Transverse colon (tissue), 4 donors: ENCODE results near the gene TNIP3. TPM values are rescaled to one million over a fixed set of nuclear protein-coding genes. Genes with fewer than 3 reads are reported as not detected.

Source experiments
- DNase-seq: peaks from one replicate; pipeline ENCODE4 v3.0.0-alpha.2; 2019
- H3K27ac ChIP-seq, 4 donors: fragments of 200-600 bp; sonication (generic); 2 replicates each; pipeline ENCODE4 v1.5.1; 2016 to 2018; ENCODE audit warnings: inconsistent platforms in 4 of 4
- H3K27me3 ChIP-seq: fragments of 200-600 bp; sonication (generic); 2 replicates; pipeline ENCODE4 v1.5.1; 2017; ENCODE audit warnings: inconsistent platforms
- H3K36me3 ChIP-seq, 4 donors: fragments of 200-600 bp; sonication (generic); 2 replicates each; pipeline ENCODE4 v1.5.1; 2017 to 2019; ENCODE audit warnings: inconsistent platforms in 4 of 4
- H3K4me1 ChIP-seq, 4 donors: fragments of 200-600 bp; sonication (generic); 2 replicates each; pipeline ENCODE4 v1.5.1; 2017 to 2020; ENCODE audit warnings: inconsistent platforms in 4 of 4
- H3K4me3 ChIP-seq, 4 donors: fragments of 200-600 bp; sonication (generic); 1 replicate in 1 of 4; 2 replicates in 3 of 4; pipeline versions ENCODE4 v1.5.1 to v1.6.1; 2017 to 2019; ENCODE audit warnings: inconsistent platforms in 4 of 4
- H3K9me3 ChIP-seq, 2 donors: fragments of 200-600 bp; sonication (generic); 2 replicates each; pipeline ENCODE4 v1.5.1; 2017 to 2019; ENCODE audit warnings: inconsistent platforms in 2 of 2
- CTCF ChIP-seq, 5 experiments: fragments of 200-600 bp in 3 of 5; fragments of 450-650 bp in 2 of 5; sonication (generic) in 3 of 5; IDR thresholded peaks; 1 replicate in 2 of 5; 2 replicates in 3 of 5; pipeline ENCODE4 v1.5.1; 2016 to 2017; ENCODE audit warnings: antibody characterized with exemption in 5 of 5, inconsistent platforms in 3 of 5, mild to moderate bottlenecking in 2 of 5, moderate library complexity in 1 of 5
- EP300 ChIP-seq: sonication (generic); formaldehyde crosslinking; IDR thresholded peaks from one replicate; pipeline ENCODE4 v1.6.1; 2017; ENCODE audit warnings: antibody characterized with exemption, low read depth
- POLR2A ChIP-seq: fragments of 450-650 bp; IDR thresholded peaks from one replicate; pipeline ENCODE4 v1.6.1; 2016; ENCODE audit warnings: antibody characterized with exemption, mild to moderate bottlenecking, moderate library complexity
- POLR2AphosphoS5 ChIP-seq, 3 donors: sonication (generic); formaldehyde crosslinking; IDR thresholded peaks; one replicate each; pipeline ENCODE4 v1.6.1; 2016; ENCODE audit warnings: antibody characterized with exemption in 3 of 3
- WGBS, 2 donors: methylation state at CpG; one replicate each; pipeline ENCODE4 v1.1.5; 2018; ENCODE audit warnings: low coverage in 1 of 2; 5-methylcytosine and 5-hydroxymethylcytosine counted together
- in situ Hi-C, 4 donors: fragments of 200-750 bp; cut with MboI; loops; one replicate each; pipeline versions ENCODE4 v1.15.0 to v1.15.1; 2017; ENCODE audit warnings: low sequenced_read_pairs in 3 of 4, low pct_ligation_motif_present in 1 of 4, low pct_unique_long_range_greater_than_20kb in 1 of 4
- intact Hi-C: fragments of 100-400 bp; cut with DNase I; formaldehyde crosslinking; loops from one replicate; pipeline ENCODE4 v1.15.1; 2023; ENCODE audit warnings: low total_unique reads
- total RNA-seq, 4 donors: library from RNA; depleted of rRNA; stranded (reverse); fragments of >200 nt; gene quantifications; one replicate each; pipeline ENCODE4 v1.1.0, GENCODE V29; 2016

TNIP3 gene
- total RNA-seq, 4 donors from 2014 or later: 0.41 to 1.8 (median 0.79) TPM; not detected in 1

GRCh38 chr4:121138039-121138825 is 25.9 kb downstream of the TNIP3 start:
- in situ Hi-C loops: no loop called here
- WGBS, 2 donors: 74 to 89% methylated on average over 5 of the region's 5 CpGs
- no peak for DNase-seq
- intact Hi-C loops: no loop called here
- Histone ChIP-seq H3K4me1 (peaks cover 0 to 6% (median 0%) of the 10 kb centered on the region in 4 donors), H3K27ac (no peak overlapping the region), H3K9me3 (no peaks in the 10 kb centered on the region), H3K27me3 (no peaks in the 10 kb centered on the region), H3K36me3 (no peaks in the 10 kb centered on the region), H3K4me3 (no peak overlapping the region)
- TF ChIP-seq EP300 (no peak), POLR2A (no peak), POLR2AphosphoS5 (IDR thresholded peaks at IDR 0.05) (no peak), CTCF (IDR thresholded peaks at IDR 0.05) (no peak)

GRCh38 chr4:121130326-121130660 is 33.8 kb downstream of the TNIP3 start:
- WGBS, 2 donors: 58 to 77% methylated on average over 2 to 4 of the region's 4 CpGs
- Histone ChIP-seq H3K4me3 (no peak overlapping the region), H3K27ac (no peak overlapping the region), H3K4me1 (no peaks in the 10 kb centered on the region), H3K36me3 (no peaks in the 10 kb centered on the region), H3K27me3 (no peaks in the 10 kb centered on the region), H3K9me3 (no peaks in the 10 kb centered on the region)
- intact Hi-C loops (no loop called here), in situ Hi-C loops (no loop called here)
- DNase-seq: no peak
- TF ChIP-seq CTCF (IDR thresholded peaks at IDR 0.05): no peak
- no peak for TF ChIP-seq EP300
- TF ChIP-seq POLR2A: no peak
- no peak for TF ChIP-seq POLR2AphosphoS5 (IDR thresholded peaks at IDR 0.05)

GRCh38 chr4:121129606-121130325 is 34.4 kb downstream of the TNIP3 start:
- TF ChIP-seq POLR2AphosphoS5 (IDR thresholded peaks at IDR 0.05) (no peak), CTCF (IDR thresholded peaks at IDR 0.05) (no peak), POLR2A (no peak), EP300 (no peak)
- Histone ChIP-seq H3K27ac (no peak overlapping the region), H3K4me1 (no peaks in the 10 kb centered on the region), H3K27me3 (no peaks in the 10 kb centered on the region), H3K9me3 (no peaks in the 10 kb centered on the region), H3K36me3 (no peaks in the 10 kb centered on the region), H3K4me3 (no peak overlapping the region)
- WGBS, 2 donors: 89 to 91% methylated on average over 3 to 4 of the region's 4 CpGs
- no peak for DNase-seq
- intact Hi-C loops (no loop called here), in situ Hi-C loops (no loop called here)

- no peaks in the 10 kb centered on the region for H3K27me3 ChIP-seq
- no peaks in the 10 kb centered on the region for H3K36me3 ChIP-seq
- in situ Hi-C loops: no loop called here
- no peaks in the 10 kb centered on the region for H3K9me3 ChIP-seq
- DNase-seq: no peak
- WGBS, 2 donors: 75 to 79% methylated on average over 1 of the region's 1 CpG
- no peaks in the 10 kb centered on the region for H3K4me1 ChIP-seq
- no peak overlapping the region for H3K4me3 ChIP-seq
- no peak for TF ChIP-seq EP300
- TF ChIP-seq POLR2A: no peak
- no peak for TF ChIP-seq POLR2AphosphoS5 (IDR thresholded peaks at IDR 0.05)
- TF ChIP-seq CTCF (IDR thresholded peaks at IDR 0.05): no peak
- intact Hi-C loops: no loop called here
- no peak overlapping the region for H3K27ac ChIP-seq
Observed at GRCh38 chr4:121127100-121127499, 37.0 kb downstream of the TNIP3 start.
